ENCODE measurements around the gene SLC35C1.

DNA sequence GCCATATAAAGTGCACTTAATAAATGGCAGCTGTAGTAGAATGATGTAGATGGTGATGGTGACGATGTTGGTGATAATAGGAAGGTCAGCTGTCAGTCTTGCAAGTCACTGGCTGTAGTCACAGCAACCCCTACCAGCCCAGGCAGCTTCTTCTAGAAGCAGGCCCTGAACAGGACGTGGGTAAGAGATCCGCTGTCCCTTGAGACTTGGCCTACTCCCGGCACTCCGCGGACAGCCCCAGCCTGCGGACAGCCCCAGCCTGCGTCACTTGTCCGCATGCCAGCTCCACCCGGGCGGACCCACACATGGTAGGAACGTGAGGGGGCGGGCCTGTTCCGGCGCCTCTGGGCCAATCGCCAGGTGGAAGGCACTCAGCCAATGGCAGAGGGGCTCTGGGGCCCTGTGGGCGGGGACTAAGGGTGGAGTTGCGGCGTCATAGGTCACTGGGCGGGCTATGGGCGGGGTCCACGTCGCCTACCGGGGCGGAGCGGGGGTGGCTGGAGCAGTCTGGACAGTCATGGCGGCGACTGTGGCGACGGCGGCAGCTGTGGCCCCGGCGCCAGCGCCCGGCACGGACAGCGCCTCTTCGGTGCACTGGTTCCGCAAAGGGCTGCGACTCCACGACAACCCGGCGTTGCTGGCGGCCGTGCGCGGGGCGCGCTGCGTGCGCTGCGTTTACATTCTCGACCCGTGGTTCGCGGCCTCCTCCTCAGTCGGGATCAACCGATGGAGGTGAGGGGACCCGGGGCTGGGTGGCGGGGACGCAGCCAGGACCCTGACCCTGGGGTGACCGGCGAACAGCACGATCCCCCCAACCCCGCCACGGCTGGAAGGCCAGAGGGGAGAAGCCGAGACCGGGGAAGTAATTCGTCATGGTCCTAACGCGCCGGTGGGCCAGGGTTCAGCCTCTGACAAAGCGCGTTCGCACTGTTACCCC, 42.3 kb downstream of the SLC35C1 start, which contains the start of gene CRY2:
- TF ChIP-seq, protein P1, sequence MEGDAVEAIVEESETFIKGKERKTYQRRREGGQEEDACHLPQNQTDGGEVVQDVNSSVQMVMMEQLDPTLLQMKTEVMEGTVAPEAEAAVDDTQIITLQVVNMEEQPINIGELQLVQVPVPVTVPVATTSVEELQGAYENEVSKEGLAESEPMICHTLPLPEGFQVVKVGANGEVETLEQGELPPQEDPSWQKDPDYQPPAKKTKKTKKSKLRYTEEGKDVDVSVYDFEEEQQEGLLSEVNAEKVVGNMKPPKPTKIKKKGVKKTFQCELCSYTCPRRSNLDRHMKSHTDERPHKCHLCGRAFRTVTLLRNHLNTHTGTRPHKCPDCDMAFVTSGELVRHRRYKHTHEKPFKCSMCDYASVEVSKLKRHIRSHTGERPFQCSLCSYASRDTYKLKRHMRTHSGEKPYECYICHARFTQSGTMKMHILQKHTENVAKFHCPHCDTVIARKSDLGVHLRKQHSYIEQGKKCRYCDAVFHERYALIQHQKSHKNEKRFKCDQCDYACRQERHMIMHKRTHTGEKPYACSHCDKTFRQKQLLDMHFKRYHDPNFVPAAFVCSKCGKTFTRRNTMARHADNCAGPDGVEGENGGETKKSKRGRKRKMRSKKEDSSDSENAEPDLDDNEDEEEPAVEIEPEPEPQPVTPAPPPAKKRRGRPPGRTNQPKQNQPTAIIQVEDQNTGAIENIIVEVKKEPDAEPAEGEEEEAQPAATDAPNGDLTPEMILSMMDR (IDR thresholded peaks at IDR 0.05) = peak in 1 of 5 experiments; percentile 37
- peak; percentile 93 to 98 for TF ChIP-seq POLR2A (IDR thresholded peaks at IDR 0.05)
- peak; percentile 92 to 94 for TF ChIP-seq EP300 (IDR thresholded peaks at IDR 0.05)
